Neutrophil (primary cell): ENCODE data around the gene MSRB1.

Experiments
- H3K27ac ChIP-seq: fragments of 200-600 bp; sonication (generic); 2 replicates; pipeline ENCODE4 v1.5.1; 2016; ENCODE audit warnings: mild to moderate bottlenecking, moderate library complexity
- H3K27me3 ChIP-seq: fragments of 200-600 bp; sonication (generic); 2 replicates; pipeline ENCODE4 v1.6.0; 2016; ENCODE audit warnings: mild to moderate bottlenecking
- H3K36me3 ChIP-seq: fragments of 200-600 bp; sonication (generic); 2 replicates; pipeline ENCODE4 v1.5.1; 2017
- H3K4me1 ChIP-seq, 2 experiments: fragments of 200-600 bp in 1 of 2; sonication (generic) in 1 of 2; 1 replicate in 1 of 2; 2 replicates in 1 of 2; pipeline versions ENCODE4 v1.5.1 to v1.6.1; 2013 to 2016; ENCODE audit warnings: low read depth in 1 of 2, low read length in 1 of 2, mild to moderate bottlenecking in 1 of 2, moderate library complexity in 1 of 2; ENCODE audit not compliant: control insufficient read depth in 1 of 2, insufficient read depth in 1 of 2
- H3K4me3 ChIP-seq, 2 experiments: fragments of 200-600 bp in 1 of 2; sonication (generic) in 1 of 2; 1 replicate in 1 of 2; 2 replicates in 1 of 2; pipeline ENCODE4 v1.5.1; 2013 to 2016; ENCODE audit warnings: low read depth in 1 of 2, low read length in 1 of 2, mild to moderate bottlenecking in 1 of 2, moderate library complexity in 1 of 2
- H3K9me3 ChIP-seq: fragments of 200-600 bp; sonication (generic); 2 replicates; pipeline ENCODE4 v1.5.1; 2016
- CTCF ChIP-seq: fragments of 200-600 bp; sonication (generic); IDR thresholded peaks from 2 replicates; pipeline ENCODE4 v1.5.1; 2016; ENCODE audit warnings: antibody characterized with exemption

Gene MSRB1

GRCh38 chr16:1950047-1950446, 7.0 kb upstream of the MSRB1 start:
- Histone ChIP-seq H3K27ac (no peak overlapping the region), H3K4me1 (no peaks in the 10 kb centered on the region), H3K9me3 (no peaks in the 10 kb centered on the region), H3K4me3 (no peak overlapping the region), H3K27me3 (no peaks in the 10 kb centered on the region), H3K36me3 (no peaks in the 10 kb centered on the region)
- TF ChIP-seq CTCF: no peak

GRCh38 chr16:1949507-1949906, 6.5 kb upstream of the MSRB1 start:
- no peak for TF ChIP-seq CTCF
- Histone ChIP-seq H3K4me1 (no peaks in the 10 kb centered on the region), H3K9me3 (no peaks in the 10 kb centered on the region), H3K27ac (no peak overlapping the region), H3K27me3 (no peaks in the 10 kb centered on the region), H3K36me3 (no peaks in the 10 kb centered on the region), H3K4me3 (no peak overlapping the region)

- Histone ChIP-seq H3K36me3 (no peaks in the 10 kb centered on the region), H3K27me3 (no peaks in the 10 kb centered on the region), H3K9me3 (no peaks in the 10 kb centered on the region), H3K27ac (no peak overlapping the region), H3K4me3 (no peak overlapping the region), H3K4me1 (peaks cover 8 to 9% of the 10 kb centered on the region in 2 experiments)
- no peak for TF ChIP-seq CTCF
Measured at GRCh38 chr16:1947369-1947670, 4.3 kb upstream of the MSRB1 start.

- no peaks in the 10 kb centered on the region for H3K27me3 ChIP-seq
- TF ChIP-seq CTCF: no peak
- no peaks in the 10 kb centered on the region for H3K9me3 ChIP-seq
- no peak overlapping the region for H3K4me3 ChIP-seq
- H3K36me3 ChIP-seq: peaks cover under 1% of the 10 kb centered on the region
- H3K27ac ChIP-seq: no peak overlapping the region
- H3K4me1 ChIP-seq: peaks cover 9 to 14% of the 10 kb centered on the region in 2 experiments
Measured at GRCh38 chr16:1946495-1947368, 3.7 kb upstream of the MSRB1 start.

- peaks cover 17 to 23% of the 10 kb centered on the region in 2 experiments for H3K4me1 ChIP-seq
- no peak for TF ChIP-seq CTCF
- H3K36me3 ChIP-seq: peaks cover 10% of the 10 kb centered on the region
- H3K27ac ChIP-seq: no peak overlapping the region
- H3K27me3 ChIP-seq: no peaks in the 10 kb centered on the region
- H3K9me3 ChIP-seq: no peaks in the 10 kb centered on the region
- H3K4me3 ChIP-seq: no peak overlapping the region
Measured at GRCh38 chr16:1945559-1946391, 2.8 kb upstream of the MSRB1 start.
